ENCODE measurements around the gene STAT5B. TPM values are rescaled to one million over a fixed set of nuclear protein-coding genes. Genes with fewer than 3 reads are reported as not detected.

The STAT5B gene
- total RNA-seq, 1 donor from 2014 or later = 23.1 TPM

GRCh38 chr17:42311240-42312034 is 35.2 kb upstream of the STAT5B start:
- peaks cover 7% of the 10 kb centered on the region for H4K20me1 ChIP-seq (ENCODE audit: insufficient read depth, low read length)

GRCh38 chr17:42310787-42311215 is 34.6 kb upstream of the STAT5B start:
- no peaks in the 10 kb centered on the region for H3K27me3 Mint-ChIP-seq (ENCODE audit: low read depth, unreplicated experiment)
- Histone ChIP-seq H2AFZ (ENCODE audit: low read depth, low read length) (no peak overlapping the region), H3K79me2 (ENCODE audit: insufficient read depth, low read length) (no peaks in the 10 kb centered on the region), H3K27ac (ENCODE audit: low read depth, low read length) (no peak overlapping the region), H3K4me2 (ENCODE audit: low read length) (no peak overlapping the region), H4K20me1 (ENCODE audit: insufficient read depth, low read length) (peaks cover 7% of the 10 kb centered on the region), H3K9me3 (ENCODE audit: insufficient read depth, low read depth, low read length) (no peaks in the 10 kb centered on the region), H3K4me1 (ENCODE audit: insufficient read depth, low read length) (peaks cover 6% of the 10 kb centered on the region), H3K36me3 (ENCODE audit: insufficient read depth, low read length) (peaks cover 6% of the 10 kb centered on the region), H3K4me3 (ENCODE audit: insufficient read depth, low read depth, low read length) (no peak overlapping the region), H3K9ac (ENCODE audit: low read length) (no peak overlapping the region), H3K27me3 (ENCODE audit: insufficient read depth, low read length) (no peaks in the 10 kb centered on the region)
- H3K27ac Mint-ChIP-seq (ENCODE audit: unreplicated experiment) = peak overlapping the region; percentile 34
- DNase-seq (ENCODE audit: low read depth) (no peak), FAIRE-seq (no peak)
- H3K9me3 Mint-ChIP-seq (ENCODE audit: unreplicated experiment) = no peaks in the 10 kb centered on the region
- peaks cover 17% of the 10 kb centered on the region for H3K36me3 Mint-ChIP-seq (ENCODE audit: low read depth, unreplicated experiment)
- no peak overlapping the region for H3K4me3 Mint-ChIP-seq (ENCODE audit: unreplicated experiment)
- H3K4me1 Mint-ChIP-seq (ENCODE audit: low read depth, unreplicated experiment) = peaks cover 9% of the 10 kb centered on the region
- TF ChIP-seq EZH2 (IDR thresholded peaks at IDR 0.05; ENCODE audit: insufficient read depth, low read length) (no peak), CTCF (IDR thresholded peaks at IDR 0.05; ENCODE audit: insufficient read depth, low read depth, low read length) (no peak)

More at GRCh38 chr17:42311240-42312034, 35.2 kb upstream of the STAT5B start:
- Histone ChIP-seq H3K27me3 (ENCODE audit: insufficient read depth, low read length) (no peaks in the 10 kb centered on the region), H3K9ac (ENCODE audit: low read length) (no peak overlapping the region), H2AFZ (ENCODE audit: low read depth, low read length) (no peak overlapping the region), H3K4me1 (ENCODE audit: insufficient read depth, low read length) (peaks cover 6% of the 10 kb centered on the region), H3K27ac (ENCODE audit: low read depth, low read length) (no peak overlapping the region), H3K79me2 (ENCODE audit: insufficient read depth, low read length) (no peaks in the 10 kb centered on the region), H3K36me3 (ENCODE audit: insufficient read depth, low read length) (peaks cover 7% of the 10 kb centered on the region), H3K9me3 (ENCODE audit: insufficient read depth, low read depth, low read length) (no peaks in the 10 kb centered on the region), H3K4me3 (ENCODE audit: insufficient read depth, low read depth, low read length) (no peak overlapping the region), H3K4me2 (ENCODE audit: low read length) (no peak overlapping the region)
- peaks cover 9% of the 10 kb centered on the region for H3K4me1 Mint-ChIP-seq (ENCODE audit: low read depth, unreplicated experiment)
- peaks cover 17% of the 10 kb centered on the region for H3K36me3 Mint-ChIP-seq (ENCODE audit: low read depth, unreplicated experiment)
- TF ChIP-seq EZH2 (IDR thresholded peaks at IDR 0.05; ENCODE audit: insufficient read depth, low read length) (no peak), CTCF (IDR thresholded peaks at IDR 0.05; ENCODE audit: insufficient read depth, low read depth, low read length) (no peak)
- H3K27me3 Mint-ChIP-seq (ENCODE audit: low read depth, unreplicated experiment) = no peaks in the 10 kb centered on the region
- H3K4me3 Mint-ChIP-seq (ENCODE audit: unreplicated experiment) = no peak overlapping the region
- FAIRE-seq = no peak
- no peaks in the 10 kb centered on the region for H3K9me3 Mint-ChIP-seq (ENCODE audit: unreplicated experiment)
- DNase-seq (ENCODE audit: low read depth) = peak; percentile 59
- H3K27ac Mint-ChIP-seq (ENCODE audit: unreplicated experiment) = peak overlapping the region; percentile 41

Data from astrocyte (in vitro differentiated cells and primary cell).